Ammon's horn (tissue), 1 donor: ENCODE data around the gene INTS6.

Experiments
- DNase-seq: peaks from one replicate; pipeline ENCODE4 v3.0.0-alpha.2; 2016; ENCODE audit warnings: low spot score

The INTS6 gene

GRCh38 chr13:51452361-51453206 is at the start of gene INTS6:
Gene INTS6, minus strand, starts transcription at chr13:51453036. Its CDS starts 511 bp downstream, at chr13:51452525.
- peak; percentile 100 for DNase-seq

- DNase-seq = no peak
Observed at GRCh38 chr13:51502153-51502651, 49.4 kb upstream of the INTS6 start.

GRCh38 chr13:51501592-51502152 is 48.8 kb upstream of the INTS6 start:
- DNase-seq = no peak

- no peak for DNase-seq
Observed at GRCh38 chr13:51501096-51501495, 48.3 kb upstream of the INTS6 start.

- no peak for DNase-seq
Observed at GRCh38 chr13:51500687-51501086, 47.9 kb upstream of the INTS6 start.

GRCh38 chr13:51499841-51500240 is 47.0 kb upstream of the INTS6 start:
- no peak for DNase-seq

GRCh38 chr13:51495316-51495715 is 42.5 kb upstream of the INTS6 start:
- DNase-seq = no peak

GRCh38 chr13:51494156-51494555 is 41.3 kb upstream of the INTS6 start:
- DNase-seq = no peak

GRCh38 chr13:51488212-51488611 is 35.4 kb upstream of the INTS6 start:
- no peak for DNase-seq

GRCh38 chr13:51481656-51482055 is 28.8 kb upstream of the INTS6 start:
- DNase-seq = no peak

- DNase-seq = peak; percentile 6
Observed at GRCh38 chr13:51479199-51479523, 26.3 kb upstream of the INTS6 start.

GRCh38 chr13:51478418-51479198 is 25.8 kb upstream of the INTS6 start:
- peak; percentile 7 for DNase-seq

- DNase-seq = no peak
Observed at GRCh38 chr13:51477653-51478324, 25.0 kb upstream of the INTS6 start.

- no peak for DNase-seq
Observed at GRCh38 chr13:51477149-51477548, 24.3 kb upstream of the INTS6 start.

GRCh38 chr13:51475727-51476501 is 23.1 kb upstream of the INTS6 start:
- DNase-seq = no peak

GRCh38 chr13:51469790-51470189 is 17.0 kb upstream of the INTS6 start:
- DNase-seq = no peak

- no peak for DNase-seq
Observed at GRCh38 chr13:51467730-51468129, 14.9 kb upstream of the INTS6 start.

GRCh38 chr13:51465124-51465523 is 12.3 kb upstream of the INTS6 start:
- DNase-seq = no peak

- no peak for DNase-seq
Observed at GRCh38 chr13:51457086-51457815, 4.4 kb upstream of the INTS6 start.

GRCh38 chr13:51456510-51456909 is 3.7 kb upstream of the INTS6 start:
- DNase-seq = no peak

- DNase-seq = no peak
Observed at GRCh38 chr13:51455532-51455931, 2.7 kb upstream of the INTS6 start.
